GM10266 (cell line): Measurements from ENCODE around the gene AHSG.
A peak's percentile ranks its signal among the peaks of the same experiment; 100 is the strongest.

Experiments
- DNase-seq: peaks from one replicate; pipeline ENCODE4 v3.0.0; 2012; ENCODE audit errors: extremely low spot score
- CTCF ChIP-seq: IDR thresholded peaks from 2 replicates; pipeline ENCODE4 v1.5.1; 2012; ENCODE audit warnings: mild to moderate bottlenecking, low read depth; ENCODE audit not compliant: control insufficient read depth, insufficient read depth; ENCODE audit errors: missing control alignments

Gene AHSG

GRCh38 chr3:186644683-186645082 lies 31.8 kb downstream of the AHSG start:
- no peak for TF ChIP-seq CTCF
- DNase-seq, result no peak

- DNase-seq, result no peak
- TF ChIP-seq CTCF, result no peak
Measured at GRCh38 chr3:186646106-186646505, 33.2 kb downstream of the AHSG start.

- no peak for DNase-seq
- TF ChIP-seq CTCF, result no peak
Measured at GRCh38 chr3:186646841-186647240, 34.0 kb downstream of the AHSG start.

GRCh38 chr3:186648851-186649250 lies 36.0 kb downstream of the AHSG start:
- no peak for DNase-seq
- TF ChIP-seq CTCF, result no peak

GRCh38 chr3:186651678-186652215 lies 38.9 kb downstream of the AHSG start:
- TF ChIP-seq CTCF, result no peak
- DNase-seq, result no peak

GRCh38 chr3:186653080-186653707 lies 40.3 kb downstream of the AHSG start:
- TF ChIP-seq CTCF, result no peak
- peak; percentile 76 for DNase-seq

- TF ChIP-seq CTCF, result no peak
- no peak for DNase-seq
Measured at GRCh38 chr3:186653984-186654383, 41.1 kb downstream of the AHSG start.
